Heart left ventricle (tissue), 16 donors: ENCODE data around the gene TBX2. TPM values are rescaled to one million over a fixed set of nuclear protein-coding genes. Genes with fewer than 3 reads are reported as not detected.

Experiments used
- ATAC-seq, 4 donors: fragments of 200-7000 bp; cut with Tn5 transposase; one replicate each; pipeline ENCODE4 v1.9.1; 2020 to 2022; ENCODE audit warnings: moderate library complexity in 4 of 4, mild to moderate bottlenecking in 3 of 4, moderate number of reproducible peaks in 1 of 4
- DNase-seq, 5 donors: peaks; one replicate each; pipeline ENCODE4 v3.0.0-alpha.2; 2020
- H3K27ac ChIP-seq, 12 donors: fragments of 200-600 bp; sonication (generic) in 4 of 12; one replicate each; pipeline versions ENCODE4 v1.5.0 to v1.8.0; 2016 to 2022; ENCODE audit warnings: mild to moderate bottlenecking in 2 of 12
- H3K27me3 ChIP-seq, 9 donors: fragments of 200-600 bp; sonication (generic) in 2 of 9; one replicate each; pipeline versions ENCODE4 v1.5.1 to v1.8.0; 2016 to 2022; ENCODE audit warnings: mild to moderate bottlenecking in 3 of 9
- H3K36me3 ChIP-seq, 9 donors: fragments of 200-600 bp; sonication (generic) in 2 of 9; one replicate each; pipeline versions ENCODE4 v1.5.0 to v1.8.0; 2018 to 2022; ENCODE audit warnings: mild to moderate bottlenecking in 2 of 9
- H3K4me1 ChIP-seq, 12 donors: fragments of 200-600 bp; sonication (generic) in 4 of 12; one replicate each; pipeline versions ENCODE4 v1.5.0 to v1.8.0; 2016 to 2022; ENCODE audit warnings: mild to moderate bottlenecking in 3 of 12
- H3K4me3 ChIP-seq, 12 donors: fragments of 200-600 bp; sonication (generic) in 4 of 12; one replicate each; pipeline versions ENCODE4 v1.5.0 to v1.8.0; 2017 to 2022; ENCODE audit warnings: mild to moderate bottlenecking in 9 of 12, moderate library complexity in 4 of 12
- H3K9me3 ChIP-seq, 12 donors: fragments of 200-600 bp; sonication (generic) in 4 of 12; one replicate each; pipeline versions ENCODE4 v1.5.0 to v1.8.0; 2016 to 2022; ENCODE audit warnings: mild to moderate bottlenecking in 1 of 12
- POLR2A ChIP-seq, 2 donors: fragments of 450-650 bp; IDR thresholded peaks; one replicate each; pipeline ENCODE4 v1.6.1; 2017; ENCODE audit warnings: antibody characterized with exemption in 2 of 2, mild to moderate bottlenecking in 2 of 2, moderate library complexity in 2 of 2
- WGBS, 4 donors: extraction: QIAGEN DNeasy Blood & Tissue Kit in 2 of 4; methylation state at CpG; one replicate each; pipeline versions ENCODE4 v1.1.5 to v1.1.7; 2013 to 2018; 5-methylcytosine and 5-hydroxymethylcytosine counted together
- intact Hi-C, 10 donors: fragments of 100-400 bp; cut with DNase I; formaldehyde crosslinking; loops; one replicate each; pipeline versions ENCODE4 v1.11.1 to v1.14.2; 2022
- polyA plus RNA-seq, 2 donors: library from polyadenylated mRNA; stranded (reverse); fragments of 200-250 nt; gene quantifications; one replicate each; pipeline ENCODE4 v1.2.3, GENCODE V29; 2013
- total RNA-seq, 9 donors: library from RNA; depleted of rRNA in 2 of 9; stranded (reverse); fragments of >200 nt in 2 of 9; fragmentation: NEBNext Ultra II Directional in 3 of 9; extraction: Animal tissue kit (Norgen Biotek cat#: 25700) in 3 of 9; gene quantifications; one replicate each; pipeline versions ENCODE4 v1.1.0 to v1.2.4, GENCODE V29; 2016 to 2023
- TF ChIP-seq, protein P1 (sequence below), 12 donors: fragments of 200-600 bp; sonication (generic) in 4 of 12; IDR thresholded peaks; one replicate each; pipeline versions ENCODE4 v1.5.0 to v1.8.0; 2018 to 2022; ENCODE audit warnings: antibody characterized with exemption in 12 of 12, mild to moderate bottlenecking in 5 of 12
- donor health status: ischemic (EF 13 %, LVEDD 7.1; RV severe dilation, severe dysfunction).
- donor health status: healthy with polysubstance abuse.
- donor health status: DM: no; HTN: yes; CAD: no.
- donor health status: DM: no; HTN: no; CAD: no.
- donor health status: ischemic (EF 25% LVEDD 6.9; RV normal size, moderate dysfunction).
- donor health status: ischemic (EF 25% LVEDD 5.7; RV mildly dilated, moderate dysfunction).
- donor health status: healthy.
- donor health status: DM: yes; HTN: yes; CAD: no.
- donor health status: ischemic (EF 35%, LVEDD 5.7; RV mildly dilated, moderate dysfunction).
- donor health status: nonischemic (EF 11% LVEDD 7.7; RV severe dilation, severe dysfunction).
- donor health status: DM: yes; HTN: yes; CAD: no.
- donor health status: PGD.
- donor health status: ischemic (EF 29% LVEDD 5.4; RV normal size, mild dysfunction).
- donor health status: nonischemic (EF 23%, LVEDD 6.1; RV moderate dilation, normal function).

TBX2 gene
- total and polyA plus RNA-seq, 11 donors = 7.0 to 23.0 (median 13.4) TPM

DNA sequence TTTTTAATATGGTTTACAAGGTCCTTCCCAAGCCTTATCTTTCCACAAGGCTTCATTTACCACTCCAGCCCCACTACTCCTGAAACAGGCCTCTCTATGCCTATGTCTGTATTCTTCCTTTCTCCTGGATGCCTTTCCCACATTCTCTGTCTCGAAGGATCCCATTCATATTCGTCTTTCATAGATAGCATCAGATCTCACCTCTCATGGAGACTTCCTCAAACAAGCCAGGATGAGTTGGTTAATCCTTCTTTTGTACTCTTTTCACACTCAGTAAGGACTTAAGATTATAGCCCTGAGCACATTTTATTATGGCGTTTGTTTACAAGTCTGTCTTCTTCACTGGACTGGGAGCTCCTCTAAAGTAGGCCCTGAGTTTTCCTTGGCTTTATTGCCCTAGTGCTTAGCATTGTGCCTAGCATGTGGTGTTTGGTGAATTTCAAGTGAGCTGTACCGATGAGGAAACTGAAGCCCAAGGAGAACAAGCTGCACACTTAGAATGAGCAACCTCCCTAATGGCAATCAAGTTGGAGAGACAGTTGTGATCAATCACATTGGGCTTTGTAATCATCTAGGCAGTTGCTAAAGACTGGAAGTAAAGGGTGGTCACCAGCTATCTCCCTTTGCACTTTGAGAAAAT, 42.6 kb downstream of the TBX2 start:
- ATAC-seq = no peak
- H3K36me3 ChIP-seq = no peaks in the 10 kb centered on the region
- DNase-seq = no peak
- H3K4me3 ChIP-seq = no peak overlapping the region
- 73 to 77% (median 74%) methylated on average over 4 of the region's 4 CpGs for WGBS, 4 donors
- no peak overlapping the region for H3K27ac ChIP-seq
- intact Hi-C loops = loop anchor here in 1 of 10 donors (10.0 kb wide), 1 partner anchor 63 kb away; no protein-coding TSS in a partner anchor
- no peak for TF ChIP-seq POLR2A (IDR thresholded peaks at IDR 0.05)
- TF ChIP-seq, protein P1, sequence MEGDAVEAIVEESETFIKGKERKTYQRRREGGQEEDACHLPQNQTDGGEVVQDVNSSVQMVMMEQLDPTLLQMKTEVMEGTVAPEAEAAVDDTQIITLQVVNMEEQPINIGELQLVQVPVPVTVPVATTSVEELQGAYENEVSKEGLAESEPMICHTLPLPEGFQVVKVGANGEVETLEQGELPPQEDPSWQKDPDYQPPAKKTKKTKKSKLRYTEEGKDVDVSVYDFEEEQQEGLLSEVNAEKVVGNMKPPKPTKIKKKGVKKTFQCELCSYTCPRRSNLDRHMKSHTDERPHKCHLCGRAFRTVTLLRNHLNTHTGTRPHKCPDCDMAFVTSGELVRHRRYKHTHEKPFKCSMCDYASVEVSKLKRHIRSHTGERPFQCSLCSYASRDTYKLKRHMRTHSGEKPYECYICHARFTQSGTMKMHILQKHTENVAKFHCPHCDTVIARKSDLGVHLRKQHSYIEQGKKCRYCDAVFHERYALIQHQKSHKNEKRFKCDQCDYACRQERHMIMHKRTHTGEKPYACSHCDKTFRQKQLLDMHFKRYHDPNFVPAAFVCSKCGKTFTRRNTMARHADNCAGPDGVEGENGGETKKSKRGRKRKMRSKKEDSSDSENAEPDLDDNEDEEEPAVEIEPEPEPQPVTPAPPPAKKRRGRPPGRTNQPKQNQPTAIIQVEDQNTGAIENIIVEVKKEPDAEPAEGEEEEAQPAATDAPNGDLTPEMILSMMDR (IDR thresholded peaks at IDR 0.05) = no peak
- peaks cover 0 to 11% (median 6%) of the 10 kb centered on the region in 12 donors for H3K9me3 ChIP-seq
- H3K4me1 ChIP-seq = no peaks in the 10 kb centered on the region
- peaks cover 0 to 33% (median 7%) of the 10 kb centered on the region in 9 donors for H3K27me3 ChIP-seq

DNA sequence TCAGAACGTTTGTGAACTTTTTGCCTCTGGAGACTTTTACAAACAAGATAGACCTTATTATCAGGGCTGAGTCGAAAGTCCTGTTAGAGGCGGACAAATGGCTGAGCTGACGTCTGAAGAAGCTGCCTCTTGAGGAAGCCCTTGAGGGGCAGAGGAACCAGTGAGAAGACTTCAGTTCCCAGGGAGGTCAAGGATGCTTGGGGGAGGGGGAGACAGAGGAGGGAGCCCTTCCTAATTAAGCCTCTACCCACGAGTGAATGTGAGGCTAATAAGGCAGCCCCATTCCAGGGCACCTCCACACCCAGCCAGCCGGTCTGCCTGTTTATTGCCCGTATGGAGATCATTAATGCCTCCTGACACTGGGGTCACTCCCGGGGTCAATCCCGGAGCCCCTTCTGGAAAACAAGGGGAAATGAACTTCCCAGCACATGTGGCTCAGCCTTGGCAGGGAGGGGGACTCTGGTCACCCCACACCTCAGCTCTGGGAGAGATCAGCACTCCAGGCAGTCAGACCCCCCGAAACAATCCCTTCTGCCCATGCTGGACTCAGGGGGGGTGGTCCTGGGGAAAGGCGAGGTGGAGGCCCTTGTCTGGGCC, 43.3 kb downstream of the TBX2 start:
- TF ChIP-seq POLR2A (IDR thresholded peaks at IDR 0.05) = no peak
- TF ChIP-seq, protein P1 (IDR thresholded peaks at IDR 0.05) = no peak
- DNase-seq = no peak
- 60 to 81% (median 69%) methylated on average over 9 to 11 of the region's 11 CpGs for WGBS, 4 donors
- Histone ChIP-seq H3K4me3 (no peak overlapping the region), H3K27me3 (peaks cover 0 to 40% (median 8%) of the 10 kb centered on the region in 9 donors), H3K9me3 (peaks cover 0 to 4% (median 0%) of the 10 kb centered on the region in 12 donors), H3K36me3 (no peaks in the 10 kb centered on the region), H3K4me1 (no peaks in the 10 kb centered on the region), H3K27ac (no peak overlapping the region)
- no peak for ATAC-seq
- intact Hi-C loops = loop anchor here in 1 of 10 donors (10.0 kb wide), 1 partner anchor 62 kb away; no protein-coding TSS in a partner anchor

DNA sequence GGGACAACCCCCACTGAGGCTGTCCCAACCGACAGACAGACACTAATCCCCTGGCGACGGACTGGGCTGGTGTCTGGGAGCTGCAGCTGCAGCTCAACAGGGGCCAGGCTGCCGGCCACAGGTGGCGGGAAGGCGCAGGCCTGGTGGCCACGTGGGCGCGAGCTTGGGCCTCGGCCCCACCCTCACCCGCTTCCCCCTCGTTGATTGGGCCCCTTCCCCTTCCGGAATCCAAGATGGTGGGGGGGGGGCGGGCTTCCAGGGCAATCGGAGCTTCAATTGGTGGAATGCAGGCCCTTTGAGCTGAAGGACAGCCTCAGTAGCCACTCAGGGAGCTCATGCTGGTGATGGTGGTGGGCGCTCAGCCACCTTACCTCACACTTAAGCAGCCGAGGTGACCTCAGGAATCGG, 43.8 kb downstream of the TBX2 start:
- no peak for TF ChIP-seq POLR2A (IDR thresholded peaks at IDR 0.05)
- Histone ChIP-seq H3K4me1 (no peaks in the 10 kb centered on the region), H3K9me3 (no peaks in the 10 kb centered on the region), H3K36me3 (no peaks in the 10 kb centered on the region), H3K27ac (no peak overlapping the region), H3K4me3 (no peak overlapping the region), H3K27me3 (peaks cover 0 to 44% (median 12%) of the 10 kb centered on the region in 9 donors)
- DNase-seq (no peak), ATAC-seq (no peak)
- intact Hi-C loops = loop anchor here in 1 of 10 donors (10.0 kb wide), 1 partner anchor 61 kb away; no protein-coding TSS in a partner anchor
- 81 to 86% (median 83%) methylated on average over 13 to 18 of the region's 18 CpGs for WGBS, 4 donors

DNA sequence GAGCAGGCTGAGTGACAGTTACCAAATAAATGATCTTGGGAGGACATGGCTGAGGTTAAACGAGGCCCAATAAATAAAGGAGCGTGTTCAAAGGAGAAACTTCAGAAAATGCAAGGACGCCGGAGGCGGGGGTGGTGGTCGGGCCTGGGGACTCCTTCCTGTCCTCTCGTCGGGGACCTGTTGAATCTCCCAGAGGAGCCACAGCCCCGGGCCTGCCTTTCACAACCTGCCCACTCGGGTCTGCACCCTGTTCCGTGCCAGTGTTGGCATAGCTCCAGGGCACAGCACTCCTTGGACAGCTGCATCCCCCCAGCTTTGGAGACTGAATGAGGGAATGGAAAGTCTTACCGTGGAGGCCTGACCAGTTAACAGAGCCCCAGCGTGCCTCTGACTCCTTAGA, 44.4 kb downstream of the TBX2 start:
- intact Hi-C loops = loop anchor here in 1 of 10 donors (10.0 kb wide), 1 partner anchor 61 kb away; no protein-coding TSS in a partner anchor
- Histone ChIP-seq H3K27me3 (peaks cover 0 to 49% (median 13%) of the 10 kb centered on the region in 9 donors), H3K9me3 (no peaks in the 10 kb centered on the region), H3K4me3 (no peak overlapping the region), H3K27ac (no peak overlapping the region), H3K4me1 (no peaks in the 10 kb centered on the region), H3K36me3 (no peaks in the 10 kb centered on the region)
- TF ChIP-seq, protein P1 (IDR thresholded peaks at IDR 0.05) = no peak
- TF ChIP-seq POLR2A (IDR thresholded peaks at IDR 0.05) = no peak
- ATAC-seq (no peak), DNase-seq (no peak)
- WGBS, 4 donors = 79 to 91% (median 83%) methylated on average over 8 to 13 of the region's 13 CpGs
